ENCODE results near the gene GZMM.

DNA sequence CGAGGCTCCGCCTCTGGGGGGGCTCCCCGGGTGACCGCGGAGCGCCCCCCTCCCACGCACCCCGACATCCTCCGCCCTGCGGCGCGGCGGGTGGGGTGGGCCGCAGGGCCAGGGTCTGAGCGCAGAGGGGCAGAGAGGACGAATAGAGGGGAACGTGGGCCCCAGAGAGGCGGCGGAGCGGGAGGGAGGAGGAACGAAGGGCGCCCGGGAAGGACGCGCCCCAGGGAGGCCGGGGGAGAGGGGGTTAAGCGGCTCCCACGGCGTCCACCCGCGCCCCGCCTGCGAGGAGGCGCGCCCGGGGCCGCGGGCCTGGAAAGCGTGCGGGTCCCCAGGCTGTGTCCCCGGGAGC is 46.9 kb downstream of the GZMM start:
- TF ChIP-seq EZH2 (IDR thresholded peaks at IDR 0.05; ENCODE audit: insufficient read depth, poor library complexity, severe bottlenecking) (no peak), EZH2phosphoT487 (IDR thresholded peaks at IDR 0.05; ENCODE audit: insufficient read depth, low read depth) (no peak)
